ENCODE results near the gene SRRM4.

SRRM4 gene

GRCh38 chr12:119072440-119072839 is 91.1 kb downstream of the SRRM4 start:
- no peak for DNase-seq (ENCODE audit: low read depth)
- H3K4me3 ChIP-seq (ENCODE audit: control insufficient read depth, low read depth, low read length): no peak overlapping the region
- TF ChIP-seq CTCF (conservative IDR thresholded peaks at IDR 0.05; ENCODE audit: control insufficient read depth, insufficient read depth, low read depth, low read length): no peak

- DNase-seq (ENCODE audit: low read depth): no peak
- H3K4me3 ChIP-seq (ENCODE audit: control insufficient read depth, low read depth, low read length): no peak overlapping the region
- TF ChIP-seq CTCF (conservative IDR thresholded peaks at IDR 0.05; ENCODE audit: control insufficient read depth, insufficient read depth, low read depth, low read length): no peak
Observed at GRCh38 chr12:119075222-119075787, 94.0 kb downstream of the SRRM4 start.

GRCh38 chr12:119075918-119076317 is 94.6 kb downstream of the SRRM4 start:
- TF ChIP-seq CTCF (conservative IDR thresholded peaks at IDR 0.05; ENCODE audit: control insufficient read depth, insufficient read depth, low read depth, low read length): no peak
- H3K4me3 ChIP-seq (ENCODE audit: control insufficient read depth, low read depth, low read length): no peak overlapping the region
- DNase-seq (ENCODE audit: low read depth): no peak

- TF ChIP-seq CTCF (conservative IDR thresholded peaks at IDR 0.05; ENCODE audit: control insufficient read depth, insufficient read depth, low read depth, low read length): no peak
- H3K4me3 ChIP-seq (ENCODE audit: control insufficient read depth, low read depth, low read length): no peak overlapping the region
- no peak for DNase-seq (ENCODE audit: low read depth)
Observed at GRCh38 chr12:119079530-119079929, 98.2 kb downstream of the SRRM4 start.

- TF ChIP-seq CTCF (conservative IDR thresholded peaks at IDR 0.05; ENCODE audit: control insufficient read depth, insufficient read depth, low read depth, low read length): no peak
- H3K4me3 ChIP-seq (ENCODE audit: control insufficient read depth, low read depth, low read length): no peak overlapping the region
- no peak for DNase-seq (ENCODE audit: low read depth)
Observed at GRCh38 chr12:119082016-119082415, 100.7 kb downstream of the SRRM4 start.

GRCh38 chr12:119082496-119082895 is 101.2 kb downstream of the SRRM4 start:
- TF ChIP-seq CTCF (conservative IDR thresholded peaks at IDR 0.05; ENCODE audit: control insufficient read depth, insufficient read depth, low read depth, low read length): no peak
- DNase-seq (ENCODE audit: low read depth): no peak
- no peak overlapping the region for H3K4me3 ChIP-seq (ENCODE audit: control insufficient read depth, low read depth, low read length)

All from fibroblast of mammary gland (primary cell).